HG03139 (cell line): ENCODE measurements around the gene S100A9.
"Not testable (repeated sequence)": the region's sequence is repeated elsewhere in the genome, so short reads cannot be mapped to it uniquely, and the experiment has no call there.

ENCODE experiments used
- ATAC-seq: cut with Tn5 transposase; IDR thresholded peaks from one replicate; pipeline ENCODE4 v1.9.1; 2021; ENCODE audit not compliant: unreplicated experiment

S100A9 gene

GRCh38 chr1:153357853-153358690 lies at the start of gene S100A9:
Gene S100A9, plus strand, starts transcription at chr1:153357854. Its CDS starts 430 bp downstream, at chr1:153358284.
- ATAC-seq, result no peak

DNA sequence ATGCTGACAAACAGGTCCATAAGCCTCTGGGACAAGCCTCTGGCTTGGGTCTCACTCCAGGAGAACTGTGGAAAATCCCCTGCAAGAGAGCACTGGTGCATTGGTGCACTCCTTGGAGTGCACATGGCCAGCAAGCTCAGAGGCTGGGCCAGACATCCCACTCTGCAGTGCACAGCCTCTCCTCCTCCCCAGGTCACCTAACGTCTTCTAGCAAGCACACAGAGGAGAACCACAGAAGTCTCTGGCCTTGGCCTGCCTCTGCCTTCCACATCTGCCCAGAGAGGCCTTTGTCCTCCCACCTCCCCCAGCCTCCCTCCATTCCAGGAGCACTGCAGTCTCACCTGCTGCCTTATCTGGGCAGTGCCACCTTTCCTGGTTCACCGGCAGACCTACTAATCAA lies 49.1 kb upstream of the S100A9 start:
- ATAC-seq, result no peak

- no peak for ATAC-seq
Measured at GRCh38 chr1:153309441-153309840, 48.2 kb upstream of the S100A9 start.

- no peak for ATAC-seq
Measured at GRCh38 chr1:153310526-153310925, 47.1 kb upstream of the S100A9 start.

GRCh38 chr1:153312570-153313186 lies 45.0 kb upstream of the S100A9 start, which contains the start of gene PGLYRP3:
Gene PGLYRP3, minus strand, starts transcription at chr1:153312952. Its CDS starts 2,287 bp downstream, at chr1:153310665.
- ATAC-seq, result no peak

GRCh38 chr1:153313288-153313687 lies 44.4 kb upstream of the S100A9 start:
- ATAC-seq, result no peak

GRCh38 chr1:153314388-153314787 lies 43.3 kb upstream of the S100A9 start:
- not testable (repeated sequence) for ATAC-seq

GRCh38 chr1:153316013-153316412 lies 41.6 kb upstream of the S100A9 start:
- ATAC-seq, result not testable (repeated sequence)

GRCh38 chr1:153318145-153318544 lies 39.5 kb upstream of the S100A9 start:
- not testable (repeated sequence) for ATAC-seq

GRCh38 chr1:153322568-153322967 lies 35.1 kb upstream of the S100A9 start:
- ATAC-seq, result no peak

DNA sequence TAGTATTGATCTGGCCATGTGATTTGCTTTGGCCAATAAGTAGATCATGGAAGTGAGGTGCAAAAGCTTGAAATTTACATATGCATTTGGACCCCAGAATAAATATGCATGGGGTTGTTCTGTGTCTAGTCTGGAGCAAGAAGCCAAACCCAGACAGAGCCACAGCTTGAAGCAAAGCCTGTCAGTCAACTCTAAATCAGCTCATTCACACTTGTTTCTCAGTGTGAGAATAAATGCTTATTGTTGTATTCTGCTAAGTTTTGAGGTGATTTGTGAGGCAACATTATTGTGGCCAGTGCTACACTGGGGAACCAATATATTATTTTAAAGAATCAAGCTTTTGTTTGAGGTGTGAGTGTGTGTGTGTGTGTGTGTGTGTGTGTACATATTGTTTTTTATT lies 32.7 kb upstream of the S100A9 start:
- no peak for ATAC-seq

DNA sequence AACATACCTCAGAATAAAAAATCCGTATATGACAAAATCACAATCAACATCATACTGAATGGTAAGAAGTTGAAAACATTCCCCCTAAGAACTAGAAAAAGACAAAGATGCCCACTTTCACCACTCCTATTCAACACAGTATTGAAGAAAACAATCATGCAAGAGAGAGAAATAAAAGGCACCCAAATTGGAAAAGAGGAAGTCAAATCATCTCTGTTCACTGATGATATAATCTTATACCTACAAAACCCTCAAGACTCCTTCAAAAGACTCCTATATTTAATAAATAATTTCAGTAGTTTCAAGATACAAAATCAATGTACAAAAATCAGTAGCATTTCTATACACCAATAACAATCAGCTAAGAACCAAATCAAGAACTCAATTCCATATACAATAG lies 23.8 kb upstream of the S100A9 start:
- ATAC-seq, result no peak

GRCh38 chr1:153336650-153337049 lies 21.0 kb upstream of the S100A9 start:
- no peak for ATAC-seq

GRCh38 chr1:153337980-153338853 lies 19.4 kb upstream of the S100A9 start:
- ATAC-seq, result no peak

DNA sequence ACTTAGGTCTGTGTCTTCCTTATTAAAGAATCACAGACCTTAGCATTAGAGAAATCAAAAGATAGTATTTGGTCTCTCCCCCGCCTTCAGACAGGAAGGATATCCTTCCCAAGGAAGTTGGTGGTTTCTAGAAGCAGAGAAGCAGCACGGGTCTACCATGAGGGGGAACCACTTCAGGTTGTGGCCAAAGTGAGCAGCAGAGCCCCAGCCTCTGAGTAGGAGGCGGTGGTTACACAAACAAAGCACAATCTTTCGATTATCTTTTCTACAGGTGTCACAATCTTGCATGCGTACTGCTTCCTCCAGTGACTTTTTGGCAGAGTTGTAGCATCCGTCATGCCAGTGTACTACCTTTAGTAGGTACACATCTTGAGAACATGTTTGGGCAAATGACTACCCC lies 17.9 kb upstream of the S100A9 start:
- ATAC-seq, result no peak

DNA sequence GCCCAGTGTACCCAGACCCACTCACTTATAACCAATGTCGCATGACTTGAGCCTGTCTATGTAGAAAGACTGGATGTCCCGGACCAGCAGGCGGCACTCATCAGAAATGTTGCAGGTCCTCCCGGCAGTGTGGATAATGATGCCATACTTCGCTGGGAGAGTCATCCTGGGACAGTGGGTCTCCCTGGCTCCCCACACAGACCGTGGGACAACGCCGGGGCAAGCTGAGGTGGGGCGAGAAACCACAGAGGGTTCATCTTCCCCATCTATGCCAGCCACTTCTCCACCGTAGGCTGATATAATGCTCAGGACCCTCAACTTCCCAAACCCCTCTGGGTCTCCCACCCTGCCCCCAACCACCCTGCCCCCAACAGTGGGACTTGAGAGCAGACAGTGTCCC lies 17.3 kb upstream of the S100A9 start:
- no peak for ATAC-seq

GRCh38 chr1:153341431-153341934 lies 16.2 kb upstream of the S100A9 start:
- ATAC-seq, result no peak

DNA sequence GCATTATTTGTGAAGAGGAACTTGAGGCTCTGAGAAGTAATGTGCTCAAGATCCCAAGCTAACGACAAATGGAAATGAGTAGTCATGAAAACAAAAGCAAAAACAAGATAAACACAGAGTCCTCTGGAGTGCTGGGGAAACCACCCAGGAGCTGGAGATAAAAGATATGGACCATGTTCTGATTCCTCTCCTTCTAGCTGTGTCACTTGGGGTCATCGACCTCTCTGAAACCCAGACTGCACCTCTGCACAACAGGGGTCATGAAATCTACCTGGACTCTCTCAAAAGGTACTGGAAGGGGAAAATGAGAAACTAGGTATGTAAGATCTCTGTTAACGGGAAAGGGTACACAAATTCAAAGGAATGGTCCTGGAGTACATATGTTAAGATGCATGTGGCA lies 15.5 kb upstream of the S100A9 start:
- ATAC-seq, result no peak

DNA sequence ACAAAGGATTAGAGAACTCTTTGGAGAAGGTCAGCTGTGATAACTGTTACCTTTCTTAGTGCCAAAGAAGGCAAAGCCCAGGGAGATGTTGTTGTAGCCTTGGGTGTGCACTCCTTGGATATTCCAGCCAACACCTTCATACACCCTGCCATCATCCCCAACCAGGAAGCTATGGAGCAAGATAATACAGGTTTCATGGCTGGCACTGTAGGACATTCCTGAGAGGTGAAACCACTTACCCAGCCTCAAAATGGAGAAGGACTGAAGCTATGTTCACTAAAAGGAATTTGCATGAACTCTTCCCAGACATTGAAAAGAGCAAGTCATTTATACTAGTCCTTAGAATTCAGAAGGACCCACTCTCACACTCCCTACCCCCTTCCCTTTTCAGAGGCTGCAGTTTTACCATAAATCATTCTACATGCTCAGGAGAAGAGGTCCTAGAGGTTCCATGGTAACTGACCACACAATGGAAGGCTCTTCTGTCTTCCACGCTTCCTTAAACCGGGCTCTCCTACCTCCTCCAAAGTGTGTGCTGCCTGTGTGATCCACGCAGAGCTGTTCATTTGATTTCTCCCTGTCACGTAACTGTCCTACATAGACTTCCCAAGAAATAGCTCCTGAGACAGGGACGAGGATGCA lies 14.5 kb upstream of the S100A9 start:
- ATAC-seq, result no peak

DNA sequence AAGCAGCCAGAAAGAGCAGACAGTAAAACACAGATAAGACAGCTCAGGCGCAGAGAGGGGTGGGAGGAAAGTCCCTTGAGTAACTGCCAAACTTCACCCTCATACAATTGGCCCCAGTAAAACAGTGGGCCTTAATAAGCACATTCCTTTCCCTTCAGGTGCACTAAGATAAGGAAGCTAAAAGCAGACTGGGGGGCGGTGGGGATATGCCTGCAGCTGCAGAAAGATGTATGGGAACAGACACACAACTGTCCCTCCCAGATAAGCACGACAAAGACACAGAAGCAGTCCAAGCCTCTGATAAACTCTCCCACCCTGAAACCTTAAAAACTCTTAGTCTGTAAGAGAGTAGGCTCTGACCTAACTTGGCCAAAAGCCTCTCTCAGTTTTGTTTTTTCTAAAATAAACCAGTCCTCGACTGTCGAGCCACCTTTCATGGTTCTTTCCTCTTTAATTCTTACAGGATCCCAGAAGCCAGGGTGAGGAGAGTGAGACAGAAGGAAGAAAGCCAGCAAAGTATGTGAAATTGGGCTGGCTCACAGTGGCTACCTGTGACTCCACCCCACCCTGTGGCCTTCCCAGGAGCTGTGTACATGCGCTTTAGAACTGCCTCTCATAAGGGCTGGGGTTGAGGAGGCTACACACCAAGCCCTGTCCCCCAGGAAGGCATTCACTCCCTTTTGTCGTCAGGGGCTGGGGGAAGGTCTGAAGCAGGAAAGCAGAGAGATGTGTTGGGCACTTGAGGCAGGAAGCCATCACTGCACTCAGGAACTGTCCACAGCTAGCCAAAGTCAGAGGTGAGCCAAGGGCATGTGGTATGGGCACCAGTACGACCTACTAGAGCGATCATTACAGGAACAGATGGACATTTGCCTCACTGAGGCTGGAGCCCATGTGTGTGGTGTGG lies 13.6 kb upstream of the S100A9 start:
- ATAC-seq, result no peak
